Erythroblast (primary cell): Measurements from ENCODE around the gene TTC13.

Source experiments
- DNase-seq, 2 experiments: peaks; one replicate each; lab custom pipeline; 2025; lab: John Stamatoyannopoulos, UW
- GATA1 ChIP-seq: IDR thresholded peaks from 2 replicates; pipeline ENCODE4 v1.6.1; 2011; ENCODE audit warnings: low read depth, mild to moderate bottlenecking, control low read depth, low read length, moderate library complexity
- POLR2A ChIP-seq: IDR thresholded peaks from 2 replicates; pipeline ENCODE4 v1.6.1; 2011; ENCODE audit warnings: mild to moderate bottlenecking, low read length

The TTC13 gene

GRCh38 chr1:230875370-230875769 is 103.3 kb downstream of the TTC13 start:
- TF ChIP-seq POLR2A (no peak), GATA1 (no peak)
- DNase-seq, result no peak

DNA sequence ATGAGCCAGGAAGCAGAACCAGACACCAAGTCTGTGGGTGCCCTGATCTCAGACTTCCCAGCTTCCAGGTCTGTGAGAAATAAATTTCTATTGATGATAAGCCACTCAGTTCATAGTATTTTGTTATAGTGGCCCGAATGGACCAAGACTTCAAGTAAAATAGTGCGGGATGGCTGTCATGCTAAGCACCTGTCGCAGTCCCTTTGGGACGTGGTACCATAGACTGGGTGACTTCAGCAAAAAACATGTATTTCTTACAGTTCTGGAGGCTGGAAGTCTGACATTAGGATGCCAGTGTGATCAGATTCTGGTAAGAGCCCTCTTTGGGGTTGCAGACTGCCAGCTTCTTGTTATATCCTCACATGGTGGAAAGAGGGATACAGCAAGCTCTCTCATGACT is 107.7 kb downstream of the TTC13 start:
- TF ChIP-seq GATA1, result no peak
- TF ChIP-seq POLR2A, result no peak
- DNase-seq, result no peak

DNA sequence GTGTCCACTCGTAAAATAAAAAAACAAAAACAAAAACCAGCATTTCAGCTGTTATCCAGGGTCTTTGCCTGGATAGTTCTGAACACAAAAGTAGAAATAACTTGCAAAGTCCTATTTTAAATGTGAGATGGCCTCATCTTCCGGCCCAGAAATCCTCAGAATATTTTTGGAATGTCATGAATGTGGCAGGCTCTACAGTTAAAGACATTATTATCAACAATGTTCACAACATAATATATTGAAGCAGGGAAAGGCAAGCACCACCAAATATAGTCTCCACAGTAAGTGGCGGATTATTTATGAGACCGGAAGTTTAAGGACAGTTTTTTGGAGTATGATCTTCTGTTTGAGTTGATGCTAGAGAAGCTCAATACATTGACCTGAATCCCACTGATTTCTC is 109.2 kb downstream of the TTC13 start:
- peak in 1 of 2 experiments; percentile 36 for DNase-seq
- TF ChIP-seq GATA1, result no peak

DNA sequence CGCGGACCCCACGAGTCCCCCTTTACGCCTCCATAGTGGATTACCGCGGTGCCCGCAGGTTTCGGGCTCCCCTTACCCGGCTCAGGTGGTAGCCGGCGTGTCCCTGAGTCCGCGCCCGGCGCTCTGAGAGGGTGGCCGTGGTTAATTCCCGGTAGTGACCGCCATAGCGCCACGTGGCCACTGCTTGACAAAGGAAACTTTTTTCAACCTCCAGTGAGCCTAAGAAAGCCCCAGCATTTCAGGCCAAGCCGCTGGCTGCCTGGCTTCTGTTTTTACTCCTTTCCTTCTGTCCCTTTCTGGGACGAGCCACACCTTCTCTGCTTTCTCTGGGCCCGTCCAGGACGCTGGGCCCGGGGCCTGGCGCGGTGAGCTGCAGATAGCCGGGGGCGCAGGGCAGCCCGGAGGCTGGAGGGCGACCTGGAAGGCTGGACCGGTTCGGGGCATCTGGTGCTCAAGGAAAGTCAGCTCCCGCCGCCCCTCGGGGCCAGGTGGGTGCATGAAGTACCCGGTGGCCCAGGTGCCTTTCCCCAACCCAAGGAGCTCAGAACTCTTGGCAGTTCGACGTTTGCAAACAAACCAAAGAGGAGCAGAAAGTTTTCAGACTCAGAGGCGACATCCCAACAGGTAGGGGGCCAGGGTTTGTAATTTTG is 109.8 kb downstream of the TTC13 start:
- DNase-seq, result peak in 1 of 2 experiments; percentile 75
- TF ChIP-seq GATA1 (no peak), POLR2A (no peak)

GRCh38 chr1:230867903-230868735 is 110.5 kb downstream of the TTC13 start, which contains the start of gene C1orf198:
Gene C1orf198, minus strand, starts transcription at chr1:230868521. Its CDS starts 9 bp downstream, at chr1:230868512.
- DNase-seq, result peak; percentile 78 to 88

DNA sequence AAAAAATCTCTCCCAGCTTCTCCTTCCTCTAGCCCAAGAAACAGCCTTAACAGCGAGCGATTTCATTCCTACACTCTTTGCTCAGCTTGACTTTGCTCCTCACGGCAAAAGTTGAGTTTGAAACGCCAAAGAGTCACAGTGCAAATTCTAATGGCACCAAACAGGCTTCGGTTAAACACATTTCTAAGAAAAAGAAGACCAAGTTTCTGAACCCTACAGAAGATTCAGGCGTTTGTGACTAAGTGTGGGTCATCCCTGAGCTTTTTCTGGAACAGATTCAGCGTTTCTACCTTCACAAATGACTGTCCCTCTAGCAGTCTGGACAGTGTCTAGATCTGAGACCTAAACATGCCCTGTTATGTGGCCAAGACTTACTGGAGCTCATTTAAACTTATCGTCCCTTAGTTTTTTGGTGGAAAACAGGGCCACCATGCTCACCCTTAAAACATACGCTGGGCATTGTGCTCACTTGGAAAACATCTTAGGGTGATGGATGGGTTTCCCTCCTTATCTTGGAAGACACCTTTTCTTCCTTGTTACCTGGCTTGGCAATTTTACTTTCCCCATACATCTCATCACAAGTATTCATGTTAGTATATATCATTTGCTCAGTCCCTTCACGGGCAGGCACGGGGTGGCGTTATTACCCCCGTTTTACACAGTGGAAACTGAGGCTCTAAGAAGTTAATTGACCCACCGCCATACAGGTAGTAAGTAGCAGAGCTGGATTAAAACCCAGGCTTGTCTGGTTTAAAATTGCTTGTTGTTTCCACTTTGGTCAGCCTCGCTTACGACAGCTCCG is 111.4 kb downstream of the TTC13 start:
- TF ChIP-seq GATA1, result no peak
- peak; percentile 39 to 56 for DNase-seq

More at GRCh38 chr1:230867903-230868735, 110.5 kb downstream of the TTC13 start, which contains the start of gene C1orf198:
- TF ChIP-seq POLR2A, result peak; percentile 64
- no peak for TF ChIP-seq GATA1

- TF ChIP-seq GATA1 (no peak), POLR2A (no peak)
- peak; percentile 47 to 68 for DNase-seq
Observed at GRCh38 chr1:230866171-230867070, 112.2 kb downstream of the TTC13 start.

DNA sequence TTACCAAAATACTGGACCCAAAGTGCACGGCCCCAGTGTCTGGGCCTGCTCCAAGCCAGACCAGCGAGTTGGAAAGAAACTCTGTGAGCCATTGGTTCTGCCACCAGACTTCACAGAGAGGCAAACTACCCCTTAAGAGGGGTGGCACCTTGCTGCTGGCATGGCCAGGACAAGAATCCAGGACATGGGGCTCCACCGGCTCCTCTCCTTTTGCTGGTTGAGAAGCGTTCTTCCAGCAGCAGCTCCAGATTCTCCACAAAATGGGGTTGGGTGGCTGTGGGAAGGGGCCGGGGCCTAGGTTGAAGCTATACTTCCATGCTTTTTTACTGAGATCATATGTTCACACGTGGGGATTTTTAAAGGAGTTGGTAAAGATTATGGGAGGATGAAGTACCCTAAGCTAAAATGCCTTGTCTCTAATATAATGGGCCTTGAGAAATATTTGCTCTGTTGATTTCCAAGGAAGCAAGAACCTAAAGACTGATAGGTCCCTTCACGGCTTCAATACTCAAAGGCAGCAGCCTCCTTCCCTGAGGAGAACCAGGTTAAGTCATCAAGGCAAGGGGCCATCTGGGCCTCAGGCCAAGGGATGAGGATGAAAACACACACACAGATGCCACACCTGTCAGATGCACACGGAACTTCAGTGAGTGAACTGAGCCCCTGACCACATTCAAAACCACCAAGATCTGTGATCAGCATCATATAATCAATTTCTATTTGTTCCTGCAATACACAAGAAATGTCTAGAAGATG is 113.4 kb downstream of the TTC13 start:
- TF ChIP-seq POLR2A (no peak), GATA1 (no peak)
- DNase-seq, result peak in 1 of 2 experiments; percentile 15

- DNase-seq, result peak in 1 of 2 experiments; percentile 28
- TF ChIP-seq POLR2A, result no peak
- no peak for TF ChIP-seq GATA1
Observed at GRCh38 chr1:230864441-230864840, 114.2 kb downstream of the TTC13 start.

DNA sequence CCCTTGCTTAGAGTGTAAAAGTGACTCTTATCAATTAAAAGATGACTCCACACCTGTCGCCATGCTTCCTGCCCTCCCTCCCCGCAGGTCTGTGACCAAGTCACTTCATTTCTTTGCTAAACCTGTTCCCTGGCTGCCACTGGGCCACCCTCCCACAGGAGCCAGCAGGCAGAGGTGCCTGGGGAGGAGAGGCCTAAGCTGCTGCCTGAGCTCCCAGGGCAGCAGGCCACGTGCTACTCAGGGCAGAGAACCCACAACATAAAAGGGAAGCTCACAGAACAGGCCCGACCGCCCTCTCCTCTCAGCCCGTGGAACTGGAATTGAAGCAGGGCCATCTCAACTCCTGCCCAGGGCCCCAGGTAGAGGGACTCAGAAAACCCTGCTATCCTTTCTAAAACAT is 115.2 kb downstream of the TTC13 start:
- DNase-seq, result no peak

GRCh38 chr1:230861970-230862595 is 116.6 kb downstream of the TTC13 start:
- no peak for TF ChIP-seq POLR2A
- TF ChIP-seq GATA1, result no peak

More for the DNA sequence above, 115.2 kb downstream of the TTC13 start:
- TF ChIP-seq GATA1 (no peak), POLR2A (no peak)

More at GRCh38 chr1:230861970-230862595, 116.6 kb downstream of the TTC13 start:
- DNase-seq, result no peak
